KMS-11 (cell line): Measurements from ENCODE around the gene FLAD1.

Experiments
- H2AFZ ChIP-seq: fragments of 200-600 bp; sonication (generic); 2 replicates; pipeline ENCODE4 v1.6.1; 2016; ENCODE audit warnings: antibody characterized with exemption, mixed run types, low read depth
- H3K27ac ChIP-seq: fragments of 200-600 bp; sonication (generic); 2 replicates; pipeline ENCODE4 v1.6.1; 2016; ENCODE audit warnings: mild to moderate bottlenecking, mixed run types
- H3K27me3 ChIP-seq: fragments of 200-600 bp; sonication (generic); 2 replicates; pipeline ENCODE4 v1.6.1; 2017; ENCODE audit warnings: mild to moderate bottlenecking, low read depth, mixed run types, moderate library complexity; ENCODE audit not compliant: insufficient read depth
- H3K36me3 ChIP-seq: fragments of 200-600 bp; sonication (generic); 2 replicates; pipeline ENCODE4 v1.6.1; 2017; ENCODE audit warnings: mild to moderate bottlenecking, mixed run types; ENCODE audit not compliant: insufficient read depth
- H3K4me1 ChIP-seq: fragments of 200-600 bp; sonication (generic); 2 replicates; pipeline ENCODE4 v1.6.1; 2016; ENCODE audit warnings: mild to moderate bottlenecking, low read depth, mixed run types; ENCODE audit not compliant: poor library complexity, severe bottlenecking
- H3K4me2 ChIP-seq: fragments of 200-600 bp; sonication (generic); 2 replicates; pipeline ENCODE4 v1.7.0; 2016; ENCODE audit warnings: mild to moderate bottlenecking, mixed run types
- H3K4me3 ChIP-seq: fragments of 200-600 bp; sonication (generic); IDR thresholded peaks from 2 replicates; pipeline ENCODE4 v1.6.1; 2017; ENCODE audit warnings: low read depth, low read length, mixed read lengths; ENCODE audit not compliant: insufficient read depth
- H3K79me2 ChIP-seq: fragments of 200-600 bp; sonication (generic); 2 replicates; pipeline ENCODE4 v1.6.1; 2016; ENCODE audit warnings: low read depth, mixed run types; ENCODE audit not compliant: insufficient read depth
- H3K9ac ChIP-seq: fragments of 200-600 bp; sonication (generic); 2 replicates; pipeline ENCODE4 v1.6.1; 2016; ENCODE audit warnings: mild to moderate bottlenecking, mixed run types
- H4K20me1 ChIP-seq: fragments of 200-600 bp; sonication (generic); 2 replicates; pipeline ENCODE4 v1.6.1; 2016; ENCODE audit warnings: mild to moderate bottlenecking, mixed run types; ENCODE audit not compliant: insufficient read depth
- CTCF ChIP-seq: fragments of 200-600 bp; sonication (generic); conservative IDR thresholded peaks from 2 replicates; pipeline ENCODE4 v1.6.1; 2017; ENCODE audit warnings: low read depth, mild to moderate bottlenecking, antibody characterized with exemption, low read length, moderate library complexity, mixed read lengths

The FLAD1 gene

GRCh38 chr1:155009221-155009711, 26.1 kb downstream of the FLAD1 start:
- H3K4me1 ChIP-seq = peaks cover 31% of the 10 kb centered on the region
- H4K20me1 ChIP-seq = no peaks in the 10 kb centered on the region
- no peak overlapping the region for H2AFZ ChIP-seq
- no peak for TF ChIP-seq CTCF
- H3K27me3 ChIP-seq = no peaks in the 10 kb centered on the region
- no peak overlapping the region for H3K4me2 ChIP-seq
- H3K4me3 ChIP-seq = no peak overlapping the region
- H3K79me2 ChIP-seq = peaks cover 43% of the 10 kb centered on the region
- H3K9ac ChIP-seq = no peak overlapping the region
- H3K27ac ChIP-seq = no peak overlapping the region
- H3K36me3 ChIP-seq = no peaks in the 10 kb centered on the region; the same call in 1 of the 2 replicates

- peaks cover 39% of the 10 kb centered on the region for H3K79me2 ChIP-seq
- H2AFZ ChIP-seq = no peak overlapping the region
- no peak overlapping the region for H3K4me2 ChIP-seq
- no peak overlapping the region for H3K27ac ChIP-seq
- H3K27me3 ChIP-seq = no peaks in the 10 kb centered on the region
- H3K4me3 ChIP-seq = no peak overlapping the region
- no peaks in the 10 kb centered on the region for H4K20me1 ChIP-seq
- no peaks in the 10 kb centered on the region; the same call in 1 of the 2 replicates for H3K36me3 ChIP-seq
- peaks cover 27% of the 10 kb centered on the region for H3K4me1 ChIP-seq
- no peak overlapping the region for H3K9ac ChIP-seq
- TF ChIP-seq CTCF = no peak
These were observed 26.6 kb downstream of the FLAD1 start for GRCh38 chr1:155009742-155010141.

DNA sequence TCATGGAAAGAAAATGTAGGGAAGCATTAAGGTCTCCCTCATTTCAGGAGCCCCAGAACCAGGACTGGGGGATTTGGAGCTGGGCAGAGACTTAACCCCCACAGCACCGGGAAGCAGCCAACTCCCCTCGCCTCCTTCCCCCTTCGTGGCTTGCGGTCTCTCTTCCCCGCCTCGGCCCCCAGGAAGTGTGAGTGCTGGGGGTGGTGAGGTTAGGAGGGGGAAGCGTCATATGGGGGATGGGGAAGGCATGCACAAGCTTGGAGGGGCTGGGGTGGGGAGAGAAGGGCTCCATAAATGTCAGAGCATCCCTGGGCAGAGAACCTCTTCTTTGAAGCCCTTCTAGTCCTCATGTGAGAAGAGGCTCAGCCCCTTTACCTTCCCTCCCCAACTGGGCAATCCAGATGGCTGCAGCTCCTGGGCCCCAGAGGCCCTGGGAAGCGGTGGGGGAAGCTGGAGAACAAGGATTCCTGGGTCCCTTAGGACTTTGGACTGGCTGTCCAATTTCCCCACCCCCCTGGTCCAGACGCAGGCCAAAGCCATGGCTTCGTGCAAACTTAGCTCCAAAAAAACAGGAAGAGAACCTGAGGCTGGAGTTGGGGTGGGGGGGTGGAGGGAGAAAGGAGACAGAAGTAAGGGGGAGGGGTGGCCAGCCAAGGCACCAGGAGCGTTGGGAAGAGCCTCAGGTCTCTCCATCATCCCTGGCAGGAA, 27.2 kb downstream of the FLAD1 start:
- Histone ChIP-seq H3K79me2 (peaks cover 32% of the 10 kb centered on the region; the same call in 1 of the 2 replicates), H3K36me3 (peaks cover 4% of the 10 kb centered on the region; the same call in 1 of the 2 replicates), H3K9ac (no peak overlapping the region), H2AFZ (no peak overlapping the region), H3K4me3 (no peak overlapping the region), H3K27ac (no peak overlapping the region), H4K20me1 (no peaks in the 10 kb centered on the region), H3K4me2 (no peak overlapping the region), H3K27me3 (no peaks in the 10 kb centered on the region), H3K4me1 (peaks cover 20% of the 10 kb centered on the region)
- TF ChIP-seq CTCF = no peak

GRCh38 chr1:155011004-155011416, 27.9 kb downstream of the FLAD1 start:
- Histone ChIP-seq H2AFZ (no peak overlapping the region), H3K4me1 (peaks cover 17% of the 10 kb centered on the region), H3K27me3 (no peaks in the 10 kb centered on the region), H3K79me2 (peaks cover 26% of the 10 kb centered on the region; the same call in 1 of the 2 replicates), H3K27ac (no peak overlapping the region), H4K20me1 (no peaks in the 10 kb centered on the region), H3K4me3 (no peak overlapping the region), H3K36me3 (peaks cover 4% of the 10 kb centered on the region; the same call in 1 of the 2 replicates), H3K9ac (no peak overlapping the region), H3K4me2 (no peak overlapping the region)
- TF ChIP-seq CTCF = no peak
